Nasal cavity respiratory epithelium epithelial cell of viscerocranial mucosa (primary cell): ENCODE data around the gene KATNAL1. TPM values are rescaled to one million over a fixed set of nuclear protein-coding genes. Genes with fewer than 3 reads are reported as not detected.

Source experiments
- total RNA-seq: library from RNA; depleted of rRNA; stranded (reverse); fragments of >200 nt; gene quantifications from 2 replicates; pipeline ENCODE4 v1.2.3, GENCODE V29; 2014

KATNAL1 gene
- total RNA-seq: 3.4 and 16.7 TPM in 2 replicates

GRCh38 chr13:30307194-30307970, at the start of gene KATNAL1:
KATNAL1 (minus strand) TSS chr13:30307551; CDS start chr13:30283777, 23,774 bp downstream.

Other genes with a start within 250 kb of the KATNAL1 start
- not detected in 2 replicates for gene UBE2L5, start 114.9 kb upstream of the KATNAL1 start, total RNA-seq
- 58.4 and 148 TPM in 2 replicates for gene HMGB1, start 158.4 kb upstream of the KATNAL1 start, total RNA-seq